HepG2 (cell line): Measurements from ENCODE around the gene LRTM2. TPM values are rescaled to one million over a fixed set of nuclear protein-coding genes. Genes with fewer than 3 reads are reported as not detected.

ENCODE experiments used
- ATAD3A ChIP-seq: sonication (generic); formaldehyde crosslinking; IDR thresholded peaks from 2 replicates; pipeline ENCODE4 v1.4.0; 2020; ENCODE audit warnings: missing genetic modification reagents
- CENPX ChIP-seq: sonication (generic); formaldehyde crosslinking; IDR thresholded peaks from 2 replicates; pipeline ENCODE4 v1.9.0; 2021; ENCODE audit warnings: mild to moderate bottlenecking, missing genetic modification reagents, moderate library complexity
- GTF3A ChIP-seq: sonication (generic); formaldehyde crosslinking; conservative IDR thresholded peaks from 2 replicates; pipeline ENCODE4 v1.4.0; 2020; ENCODE audit warnings: mild to moderate bottlenecking, missing genetic modification reagents
- HES4 ChIP-seq: sonication (generic); formaldehyde crosslinking; IDR thresholded peaks from 2 replicates; pipeline ENCODE4 v1.9.0; 2021; ENCODE audit warnings: mild to moderate bottlenecking, missing genetic modification reagents, borderline replicate concordance
- HINFP ChIP-seq: sonication (generic); formaldehyde crosslinking; IDR thresholded peaks from 2 replicates; pipeline ENCODE4 v1.4.0; 2020; ENCODE audit warnings: low read depth, mild to moderate bottlenecking, missing genetic modification reagents
- MAZ ChIP-seq, 2 experiments: sonication (generic) in 1 of 2; formaldehyde crosslinking in 1 of 2; IDR thresholded peaks; 2 replicates each; pipeline versions ENCODE4 v1.5.0 to v1.6.1; 2012 to 2020; ENCODE audit warnings: low read depth in 2 of 2, mild to moderate bottlenecking in 2 of 2, borderline replicate concordance in 1 of 2, improper control_type of control experiment in 1 of 2, low read length in 1 of 2, missing genetic modification reagents in 1 of 2, moderate library complexity in 1 of 2
- NFAT5 ChIP-seq: sonication (generic); formaldehyde crosslinking; IDR thresholded peaks from 2 replicates; pipeline ENCODE4 v1.4.0; 2020; ENCODE audit warnings: missing genetic modification reagents
- PBX3 ChIP-seq: sonication (generic); formaldehyde crosslinking; IDR thresholded peaks from 2 replicates; pipeline ENCODE4 v1.8.1; 2023; ENCODE audit warnings: missing genetic modification reagents, inconsistent platforms, borderline replicate concordance
- PHF8 ChIP-seq: sonication (generic); formaldehyde crosslinking; IDR thresholded peaks from 2 replicates; pipeline ENCODE4 v1.5.0; 2020; ENCODE audit warnings: missing genetic modification reagents
- REL ChIP-seq: sonication (generic); formaldehyde crosslinking; conservative IDR thresholded peaks from 2 replicates; pipeline ENCODE4 v1.8.0; 2022; ENCODE audit warnings: mild to moderate bottlenecking, missing genetic modification reagents, moderate library complexity
- RELA ChIP-seq: sonication (generic); formaldehyde crosslinking; IDR thresholded peaks from 2 replicates; pipeline ENCODE4 v1.4.0; 2020; ENCODE audit warnings: missing genetic modification reagents
- SIX1 ChIP-seq: sonication (generic); formaldehyde crosslinking; IDR thresholded peaks from 2 replicates; pipeline ENCODE4 v1.4.0; 2020; ENCODE audit warnings: missing genetic modification reagents, borderline replicate concordance
- TCF12 ChIP-seq, 2 experiments: fragments of 450-650 bp in 1 of 2; sonication (generic) in 1 of 2; formaldehyde crosslinking in 1 of 2; IDR thresholded peaks; 2 replicates each; pipeline versions ENCODE4 v1.6.1 to v1.8.0; 2017 to 2022; ENCODE audit warnings: antibody characterized with exemption in 1 of 2, mild to moderate bottlenecking in 1 of 2, missing genetic modification reagents in 1 of 2, moderate library complexity in 1 of 2
- ZNF547 ChIP-seq: sonication (generic); formaldehyde crosslinking; IDR thresholded peaks from 2 replicates; pipeline ENCODE4 v1.5.1; 2020; ENCODE audit warnings: mild to moderate bottlenecking, missing genetic modification reagents
- ZNF552 ChIP-seq: sonication (generic); formaldehyde crosslinking; IDR thresholded peaks from 2 replicates; pipeline ENCODE4 v1.9.0; 2022; ENCODE audit warnings: missing genetic modification reagents, mild to moderate bottlenecking, borderline replicate concordance
- ZNF589 ChIP-seq: sonication (generic); formaldehyde crosslinking; conservative IDR thresholded peaks from 2 replicates; pipeline ENCODE4 v1.8.0; 2022; ENCODE audit warnings: mild to moderate bottlenecking, moderate library complexity, missing genetic modification reagents
- ZNF614 ChIP-seq: IDR thresholded peaks from 2 replicates; pipeline ENCODE4 v1.6.1; 2018; ENCODE audit warnings: missing biosample characterization, missing genetic modification reagents, inconsistent platforms, borderline replicate concordance
- ZNF784 ChIP-seq: sonication (generic); formaldehyde crosslinking; IDR thresholded peaks from 2 replicates; pipeline ENCODE4 v1.5.1; 2020; ENCODE audit warnings: missing genetic modification reagents, mild to moderate bottlenecking, borderline replicate concordance
- polyA plus RNA-seq, 8 experiments: library from polyadenylated mRNA; depleted of rRNA in 3 of 8; stranded (reverse) in 7 of 8; unstranded in 1 of 8; fragments of >200 nt; fragmentation: Illumina TruSeq in 4 of 8; extraction: Trizol in 4 of 8; gene quantifications; 2 replicates each; pipeline versions ENCODE4 v1.2.1 to v1.2.3, GENCODE V29; 2011 to 2016; ENCODE audit warnings: low read depth in 4 of 8, missing spikeins in 1 of 8, mixed read lengths in 1 of 8; ENCODE audit not compliant: insufficient read depth in 1 of 8
- total RNA-seq, 5 experiments: library from RNA; depleted of rRNA; stranded (reverse); fragments of >200 nt; fragmentation: Illumina TruSeq; extraction: Trizol; gene quantifications; 2 replicates each; pipeline ENCODE4 v1.2.3, GENCODE V29; 2016; ENCODE audit warnings: low read depth in 1 of 5

LRTM2 gene
- total and polyA plus RNA-seq, 2 of the 13 experiments (the other 11 are each of a cell fraction or from before 2014, with no cell fraction given) = 0.09 TPM; not detected in 1

GRCh38 chr12:1810201-1810930 is 10.0 kb upstream of the LRTM2 start (continued):
- no peak for TF ChIP-seq NFAT5 (CRISPR knock-in tag)
- TF ChIP-seq PHF8 (CRISPR knock-in tag) = peak; percentile 21; the same call in 1 of the 2 replicates
- no peak for TF ChIP-seq ZNF614 (CRISPR knock-in tag)
- TF ChIP-seq TCF12 (IDR thresholded peaks at IDR 0.05) = no peak
- TF ChIP-seq TCF12 (CRISPR knock-in tag; IDR thresholded peaks at IDR 0.05) = no peak
- TF ChIP-seq SIX1 (CRISPR knock-in tag) = no peak
- no peak for TF ChIP-seq ATAD3A
- TF ChIP-seq RELA (CRISPR knock-in tag) = no peak
- TF ChIP-seq PBX3 (CRISPR knock-in tag) = no peak
- TF ChIP-seq MAZ (IDR thresholded peaks at IDR 0.05; ENCODE audit: borderline replicate concordance, low read depth, low read length) = no peak
- no peak for TF ChIP-seq MAZ (CRISPR knock-in tag; IDR thresholded peaks at IDR 0.05; ENCODE audit: low read depth)
- TF ChIP-seq HES4 (CRISPR knock-in tag) = no peak
- 0 out of 2 replicates have a peak, but pooled peaks have one; percentile 58 for TF ChIP-seq GTF3A (CRISPR knock-in tag)
- no peak for TF ChIP-seq ZNF547
- TF ChIP-seq HINFP = no peak
- TF ChIP-seq REL (CRISPR knock-in tag) = 0 out of 2 replicates have a peak, but pooled peaks have one; percentile 32
- no peak for TF ChIP-seq ZNF552
- TF ChIP-seq CENPX (CRISPR knock-in tag) = no peak
- no peak for TF ChIP-seq ZNF784 (CRISPR knock-in tag)
- TF ChIP-seq ZNF589 = 0 out of 2 replicates have a peak, but pooled peaks have one; percentile 42
